Neural progenitor cell (in vitro differentiated cells): ENCODE data around the gene NKX1-2. TPM values are rescaled to one million over a fixed set of nuclear protein-coding genes. Genes with fewer than 3 reads are reported as not detected.

Source experiments
- DNase-seq: peaks from one replicate; pipeline ENCODE4 v3.0.0-alpha.2; 2016; ENCODE audit warnings: low spot score
- H2AFZ ChIP-seq: fragments of 200-600 bp; sonication (generic); replicated peaks from 2 replicates; pipeline ENCODE4 v1.6.1; 2016; ENCODE audit warnings: antibody characterized with exemption
- H3F3A ChIP-seq: fragments of 200-600 bp; sonication (generic); 2 replicates; pipeline ENCODE4 v1.6.1; 2016; ENCODE audit warnings: antibody characterized with exemption, low read depth
- H3K27ac ChIP-seq: fragments of 200-600 bp; sonication (generic); 2 replicates; pipeline ENCODE4 v1.5.1; 2016; ENCODE audit warnings: mild to moderate bottlenecking
- H3K27me3 ChIP-seq: fragments of 200-600 bp; sonication (generic); 2 replicates; pipeline ENCODE4 v1.6.1; 2016; ENCODE audit warnings: mild to moderate bottlenecking, moderate library complexity
- H3K36me3 ChIP-seq: fragments of 200-600 bp; sonication (generic); 2 replicates; pipeline ENCODE4 v1.5.1; 2016
- H3K4me1 ChIP-seq: fragments of 200-600 bp; sonication (generic); 2 replicates; pipeline ENCODE4 v1.6.1; 2016; ENCODE audit warnings: mixed run types
- H3K4me2 ChIP-seq: fragments of 200-600 bp; sonication (generic); 2 replicates; pipeline ENCODE4 v1.6.1; 2016
- H3K4me3 ChIP-seq: fragments of 200-600 bp; sonication (generic); 2 replicates; pipeline ENCODE4 v1.5.1; 2016
- H3K79me2 ChIP-seq: fragments of 200-600 bp; sonication (generic); 2 replicates; pipeline ENCODE4 v1.6.1; 2016; ENCODE audit warnings: low read depth
- H3K9ac ChIP-seq: fragments of 200-600 bp; sonication (generic); 2 replicates; pipeline ENCODE4 v1.6.1; 2016
- H3K9me3 ChIP-seq: fragments of 200-600 bp; sonication (generic); 2 replicates; pipeline ENCODE4 v1.5.1; 2016; ENCODE audit warnings: low read depth
- H4K20me1 ChIP-seq: fragments of 200-600 bp; sonication (generic); 2 replicates; pipeline ENCODE4 v1.6.1; 2016; ENCODE audit warnings: low read depth
- H3K27ac Mint-ChIP-seq: 3 replicates; pipeline ENCODE4 v1.8.0; 2021; ENCODE audit warnings: mixed read lengths
- H3K27me3 Mint-ChIP-seq: 2 replicates; pipeline ENCODE4 v1.8.0; 2022; ENCODE audit warnings: low read depth, mild to moderate bottlenecking, inconsistent platforms, moderate library complexity, mixed read lengths; ENCODE audit not compliant: insufficient read depth
- H3K36me3 Mint-ChIP-seq: 3 replicates; pipeline ENCODE4 v1.8.0; 2021; ENCODE audit warnings: mixed read lengths
- H3K4me1 Mint-ChIP-seq: 3 replicates; pipeline ENCODE4 v1.8.0; 2021; ENCODE audit warnings: mixed read lengths
- H3K4me3 Mint-ChIP-seq: 3 replicates; pipeline ENCODE4 v1.8.0; 2021; ENCODE audit warnings: mild to moderate bottlenecking, moderate library complexity, mixed read lengths
- H3K9me3 Mint-ChIP-seq: 3 replicates; pipeline ENCODE4 v1.8.0; 2020; ENCODE audit warnings: mixed read lengths
- CTCF ChIP-seq: fragments of 200-600 bp; sonication (generic); IDR thresholded peaks from 2 replicates; pipeline ENCODE4 v1.5.1; 2017; ENCODE audit warnings: antibody characterized with exemption, mild to moderate bottlenecking
- EZH2 ChIP-seq: fragments of 200-600 bp; sonication (generic); IDR thresholded peaks from 2 replicates; pipeline ENCODE4 v1.6.1; 2017; ENCODE audit warnings: antibody characterized with exemption, mild to moderate bottlenecking, moderate library complexity
- EZH2phosphoT487 ChIP-seq: fragments of 200-600 bp; sonication (generic); IDR thresholded peaks from 2 replicates; pipeline ENCODE4 v1.6.1; 2017; ENCODE audit warnings: antibody characterized with exemption
- total RNA-seq: library from RNA; depleted of rRNA; stranded (reverse); fragments of >200 nt; gene quantifications from 2 replicates; pipeline ENCODE4 v1.2.3, GENCODE V29; 2015; ENCODE audit warnings: low replicate concordance

NKX1-2 gene
- total RNA-seq, 1 donor from 2014 or later = not detected

DNA sequence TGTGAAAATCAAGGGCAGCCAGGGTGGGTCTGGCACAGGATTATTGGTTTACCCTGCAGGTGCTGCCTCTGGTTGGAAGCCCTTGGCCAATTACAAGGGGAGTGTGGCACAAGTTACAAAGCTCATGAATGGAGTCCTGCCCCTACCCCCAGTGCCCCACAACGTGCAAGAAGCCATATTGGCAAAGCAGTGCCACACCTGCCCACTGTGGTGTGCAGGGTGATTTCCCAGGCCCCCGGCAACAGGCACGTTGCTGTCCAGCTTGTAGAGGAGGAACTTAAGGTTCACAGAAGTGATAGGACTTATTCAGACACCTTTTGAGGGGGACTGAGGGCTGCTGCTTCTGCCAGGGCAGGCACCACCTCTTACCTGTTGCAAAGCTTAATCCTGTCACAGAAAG, 23.2 kb upstream of the NKX1-2 start:
- H3K4me1 Mint-ChIP-seq = peaks cover 23% of the 10 kb centered on the region
- H3F3A ChIP-seq = peaks cover 38% of the 10 kb centered on the region
- H4K20me1 ChIP-seq = peaks cover 31% of the 10 kb centered on the region
- no peaks in the 10 kb centered on the region for H3K9me3 ChIP-seq
- H2AFZ ChIP-seq = no peak overlapping the region
- peaks cover 12% of the 10 kb centered on the region for H3K27me3 Mint-ChIP-seq
- H3K4me2 ChIP-seq = no peak overlapping the region
- no peaks in the 10 kb centered on the region for H3K27me3 ChIP-seq
- H3K36me3 Mint-ChIP-seq = no peaks in the 10 kb centered on the region
- H3K27ac ChIP-seq = no peak overlapping the region
- H3K27ac Mint-ChIP-seq = no peak overlapping the region
- H3K4me3 ChIP-seq = no peak overlapping the region
- no peaks in the 10 kb centered on the region for H3K79me2 ChIP-seq
- no peak overlapping the region for H3K9ac ChIP-seq
- H3K4me3 Mint-ChIP-seq = no peak overlapping the region
- TF ChIP-seq EZH2 (no peak), EZH2phosphoT487 (no peak), CTCF (no peak)
- H3K4me1 ChIP-seq = peaks cover 29% of the 10 kb centered on the region
- DNase-seq = no peak
- H3K9me3 Mint-ChIP-seq = no peaks in the 10 kb centered on the region
- H3K36me3 ChIP-seq = no peaks in the 10 kb centered on the region

DNA sequence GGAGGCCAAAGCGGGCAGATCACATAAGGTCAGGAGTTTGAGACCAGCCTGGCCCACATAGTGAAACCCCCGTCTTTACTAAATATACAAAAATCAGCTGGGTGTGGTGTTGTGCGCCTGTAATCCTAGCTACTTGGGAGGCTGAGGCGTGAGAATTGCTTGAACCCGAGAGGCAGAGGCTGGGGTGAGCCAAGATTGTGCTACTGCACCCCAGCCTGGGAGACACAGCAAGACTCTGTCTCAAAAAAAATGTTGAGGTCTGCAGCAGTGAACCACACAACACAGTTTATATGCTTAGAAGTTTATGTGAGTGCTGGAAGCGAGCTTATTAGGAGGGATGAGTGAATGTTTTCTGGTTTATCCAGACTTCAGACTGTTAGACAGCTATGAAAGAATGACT, 22.2 kb upstream of the NKX1-2 start:
- no peak overlapping the region for H2AFZ ChIP-seq
- no peaks in the 10 kb centered on the region for H3K79me2 ChIP-seq
- H3K4me1 ChIP-seq = peaks cover 20% of the 10 kb centered on the region
- H3K9ac ChIP-seq = no peak overlapping the region
- Mint-ChIP-seq H3K4me1 (peaks cover 24% of the 10 kb centered on the region), H3K36me3 (no peaks in the 10 kb centered on the region), H3K4me3 (no peak overlapping the region), H3K27me3 (peaks cover 16% of the 10 kb centered on the region), H3K9me3 (no peaks in the 10 kb centered on the region), H3K27ac (no peak overlapping the region)
- H3K27me3 ChIP-seq = no peaks in the 10 kb centered on the region
- no peak overlapping the region for H3K4me3 ChIP-seq
- no peaks in the 10 kb centered on the region for H3K36me3 ChIP-seq
- TF ChIP-seq CTCF (no peak), EZH2phosphoT487 (no peak), EZH2 (no peak)
- H4K20me1 ChIP-seq = peaks cover 26% of the 10 kb centered on the region
- DNase-seq = no peak
- no peaks in the 10 kb centered on the region for H3K9me3 ChIP-seq
- peak overlapping the region; percentile 37 for H3K27ac ChIP-seq
- H3K4me2 ChIP-seq = no peak overlapping the region
- peaks cover 38% of the 10 kb centered on the region for H3F3A ChIP-seq

- H3K4me2 ChIP-seq = peak overlapping the region; percentile 50
- no peak overlapping the region for H3K27ac ChIP-seq
- H3K36me3 ChIP-seq = no peaks in the 10 kb centered on the region
- no peaks in the 10 kb centered on the region for H3K9me3 Mint-ChIP-seq
- no peaks in the 10 kb centered on the region for H3K27me3 ChIP-seq
- H3K27ac Mint-ChIP-seq = no peak overlapping the region
- peaks cover 20% of the 10 kb centered on the region for H3K4me1 ChIP-seq
- H3K4me1 Mint-ChIP-seq = peaks cover 30% of the 10 kb centered on the region
- H3K4me3 Mint-ChIP-seq = no peak overlapping the region
- no peaks in the 10 kb centered on the region for H3K79me2 ChIP-seq
- H3K27me3 Mint-ChIP-seq = peaks cover 16% of the 10 kb centered on the region
- H3K9me3 ChIP-seq = no peaks in the 10 kb centered on the region
- DNase-seq = peak; percentile 26
- H3K36me3 Mint-ChIP-seq = no peaks in the 10 kb centered on the region
- peaks cover 32% of the 10 kb centered on the region for H4K20me1 ChIP-seq
- no peak overlapping the region for H2AFZ ChIP-seq
- no peak overlapping the region for H3K9ac ChIP-seq
- H3F3A ChIP-seq = peaks cover 38% of the 10 kb centered on the region
- no peak for TF ChIP-seq EZH2
- TF ChIP-seq EZH2phosphoT487 = no peak
- no peak for TF ChIP-seq CTCF
- H3K4me3 ChIP-seq = no peak overlapping the region
Observed at GRCh38 chr10:124470544-124471434, 21.0 kb upstream of the NKX1-2 start.
